Muscle of arm (tissue), 12 donors: ENCODE data around the gene LECT2. TPM values are rescaled to one million over a fixed set of nuclear protein-coding genes. Genes with fewer than 3 reads are reported as not detected.
A peak's percentile ranks its signal among the peaks of the same experiment; 100 is the strongest.

ENCODE experiments used
- DNase-seq: peaks from one replicate; pipeline ENCODE4 v3.0.0-alpha.2; 2013
- polyA plus RNA-seq, 12 donors: library from polyadenylated mRNA; unstranded; fragments of 120-200 nt; gene quantifications; one replicate each; pipeline ENCODE4 v1.2.1, GENCODE V29; 2013; ENCODE audit not compliant: insufficient read length in 12 of 12

LECT2 gene
- polyA plus RNA-seq, 12 donors, result 0.19 to 0.88 (median 0.19) TPM; not detected in 9

DNA sequence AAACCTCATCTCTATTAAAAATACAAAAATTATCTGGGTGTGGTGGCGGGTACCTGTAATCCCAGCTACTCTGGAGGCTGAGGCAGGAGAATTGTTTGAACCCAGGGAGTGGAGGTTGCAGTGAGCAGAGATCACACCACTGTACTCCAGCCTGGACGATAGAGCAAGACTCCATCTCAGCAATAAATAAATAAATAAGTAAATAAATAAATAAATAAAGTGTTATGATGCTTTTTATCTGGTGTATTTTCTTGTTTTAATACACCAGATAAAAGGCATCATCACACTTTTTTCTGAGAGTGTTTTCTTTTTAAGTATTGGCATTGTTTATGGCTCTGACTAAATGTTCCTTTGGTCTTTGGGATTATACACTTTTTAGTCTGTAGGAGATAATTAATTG is 24.2 kb upstream of the LECT2 start:
- DNase-seq, result no peak

DNA sequence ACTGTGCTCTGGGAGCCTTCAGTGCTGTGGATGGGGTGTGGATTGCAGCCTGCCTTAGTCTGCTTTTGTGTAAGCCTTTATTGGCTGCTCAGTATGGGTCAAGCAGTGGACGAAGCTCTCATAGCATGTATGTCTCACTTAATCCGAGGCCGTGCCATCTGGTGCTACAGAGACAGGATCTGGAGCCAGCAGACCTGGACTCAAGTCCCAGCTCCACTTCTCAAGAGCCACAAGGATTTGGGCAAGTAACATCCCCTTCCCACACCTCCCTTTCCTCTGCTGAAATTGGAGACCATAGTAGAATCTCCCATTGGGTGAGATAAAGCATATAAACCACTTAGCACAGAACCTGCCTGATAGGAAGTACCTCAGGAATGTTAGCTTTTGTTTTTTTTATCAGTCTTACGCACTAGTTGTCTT is 23.4 kb upstream of the LECT2 start:
- DNase-seq, result no peak

DNA sequence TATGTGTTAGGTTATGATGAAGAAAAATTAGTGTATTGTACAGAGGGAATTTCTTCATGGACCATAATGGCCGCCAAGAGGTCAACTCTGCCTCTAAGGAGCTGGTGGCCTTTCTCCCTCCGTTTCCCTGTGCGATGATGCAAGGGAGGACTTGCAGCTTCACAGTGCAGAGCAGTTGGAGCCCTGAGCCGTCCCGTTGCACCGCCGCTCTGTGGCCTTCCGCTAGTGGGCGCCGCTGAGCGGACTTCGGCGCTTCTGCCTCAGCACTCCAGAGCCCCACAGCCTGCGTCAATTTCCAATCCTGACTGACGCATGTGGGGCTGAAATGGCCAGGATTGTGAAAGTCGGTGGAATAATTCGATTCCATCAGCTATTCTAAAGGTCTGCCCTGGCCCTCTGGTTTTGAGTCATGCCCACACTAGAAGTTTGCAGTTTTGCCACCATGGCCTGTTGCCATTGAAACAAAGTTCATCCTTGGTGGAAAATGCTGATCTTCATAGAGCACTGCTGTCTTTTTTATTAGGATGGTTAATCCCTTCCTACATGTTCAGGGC is 22.7 kb upstream of the LECT2 start:
- no peak for DNase-seq

DNA sequence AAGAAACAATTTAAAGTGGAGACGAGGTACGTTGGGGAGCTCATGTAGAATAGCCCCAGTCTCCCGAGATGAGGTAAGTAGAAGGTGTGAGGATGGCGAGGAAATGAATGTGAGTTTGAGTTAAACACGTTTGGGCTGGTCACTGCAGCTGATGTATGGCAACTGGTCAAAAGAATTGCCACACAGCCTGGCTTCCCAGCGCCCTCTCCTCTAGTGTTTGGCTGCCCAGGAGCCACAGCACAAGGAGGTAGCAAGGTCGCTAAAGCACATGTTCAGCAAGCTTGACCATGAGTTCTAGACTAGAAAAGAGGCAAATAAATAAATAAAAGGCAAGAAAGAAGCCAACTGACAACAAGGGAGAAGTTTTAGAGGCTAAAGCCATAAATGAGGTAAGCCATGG is 21.4 kb upstream of the LECT2 start:
- DNase-seq, result no peak

GRCh38 chr5:135975122-135975521 is 20.3 kb upstream of the LECT2 start:
- DNase-seq, result no peak

GRCh38 chr5:135974021-135974600 is 19.3 kb upstream of the LECT2 start:
- no peak for DNase-seq

- DNase-seq, result no peak
Observed at GRCh38 chr5:135973323-135974020, 18.7 kb upstream of the LECT2 start.

DNA sequence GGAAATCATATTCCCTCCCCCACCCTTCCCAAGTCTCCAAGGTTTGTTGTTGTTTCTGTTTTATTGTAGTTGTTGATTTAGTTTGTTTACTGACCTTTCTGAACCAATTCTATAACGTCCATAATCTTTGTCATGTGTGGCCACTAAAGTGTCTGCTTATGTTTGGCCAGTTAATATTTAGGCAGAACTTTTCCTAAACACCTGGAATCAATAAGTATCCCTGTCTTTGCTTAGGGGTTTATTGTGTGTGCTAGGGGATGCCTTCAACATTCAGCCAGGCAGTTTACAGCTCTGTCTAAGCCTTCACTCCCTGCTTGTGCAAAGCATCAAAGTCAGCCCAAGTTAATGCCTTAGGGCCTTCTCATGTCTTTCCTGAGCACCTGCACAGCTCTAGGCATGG is 16.9 kb upstream of the LECT2 start:
- DNase-seq, result no peak

- DNase-seq, result no peak
Observed at GRCh38 chr5:135966790-135967189, 12.0 kb upstream of the LECT2 start.

DNA sequence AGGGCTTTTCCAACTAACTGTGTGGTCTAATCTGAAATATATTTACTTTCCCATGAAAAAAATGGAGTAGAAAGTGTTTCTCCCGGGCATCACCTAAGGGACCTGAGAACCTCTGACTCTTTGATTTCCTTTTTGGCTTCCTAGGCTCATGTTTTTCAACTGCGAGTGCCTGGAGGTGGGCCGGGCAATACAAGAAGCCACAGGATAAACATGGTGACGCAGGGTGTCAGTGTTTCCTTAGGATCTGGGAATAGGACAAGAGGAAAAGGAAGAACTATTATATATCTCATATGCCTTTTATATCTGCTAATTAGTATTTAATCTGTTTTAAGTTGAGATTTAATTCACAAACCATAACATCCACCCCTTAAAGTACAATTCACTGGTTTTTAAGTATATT is 11.4 kb upstream of the LECT2 start:
- DNase-seq, result no peak

DNA sequence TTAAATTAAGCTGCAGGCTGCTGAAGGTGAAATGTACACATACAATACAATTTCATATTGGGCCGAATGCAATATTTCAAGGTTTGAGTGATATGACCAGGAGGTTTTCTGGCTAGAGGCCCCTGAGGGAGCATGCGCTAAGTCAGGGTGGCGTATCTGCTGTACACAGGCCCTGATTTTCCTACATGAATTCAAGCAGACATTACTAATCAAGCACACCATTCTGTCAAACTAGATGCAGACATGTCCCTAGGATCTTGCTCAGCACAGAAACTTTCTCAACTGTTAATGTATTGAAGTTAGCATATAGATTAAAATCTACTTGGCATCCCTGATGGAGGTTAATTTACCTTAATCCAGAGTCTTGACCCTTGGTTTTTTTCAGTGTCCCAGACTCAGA is 10.7 kb upstream of the LECT2 start:
- no peak for DNase-seq

DNA sequence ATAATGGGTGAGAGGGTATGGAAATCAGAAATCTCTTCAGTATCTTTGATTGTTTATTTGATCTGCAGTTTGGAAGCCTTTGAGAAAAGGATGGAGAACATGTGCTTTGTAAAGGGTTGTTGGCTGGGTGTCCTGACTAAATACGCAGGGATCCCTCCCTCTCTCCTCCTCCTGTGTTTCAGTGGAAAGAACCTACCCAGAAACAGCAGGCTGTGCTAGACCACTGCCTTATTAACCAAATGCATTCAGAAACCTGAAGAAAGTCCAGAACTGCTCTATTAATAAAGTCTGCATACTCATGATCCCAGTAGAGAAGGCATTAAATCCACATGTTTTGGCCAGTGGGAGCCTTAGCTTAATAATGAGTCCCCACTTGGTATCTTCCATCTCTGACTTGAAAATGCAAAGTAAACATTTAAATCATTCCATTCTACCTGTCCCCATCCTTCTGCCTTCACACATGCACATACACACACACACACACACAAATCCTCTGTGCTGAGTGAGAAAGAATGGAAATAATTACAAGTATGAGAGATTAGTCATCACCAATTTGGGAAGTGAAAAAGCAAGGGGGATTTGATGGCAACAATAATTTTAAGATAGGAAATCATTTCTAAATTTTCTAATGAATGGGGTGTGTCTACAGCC is 10.0 kb upstream of the LECT2 start:
- DNase-seq, result peak; percentile 69

DNA sequence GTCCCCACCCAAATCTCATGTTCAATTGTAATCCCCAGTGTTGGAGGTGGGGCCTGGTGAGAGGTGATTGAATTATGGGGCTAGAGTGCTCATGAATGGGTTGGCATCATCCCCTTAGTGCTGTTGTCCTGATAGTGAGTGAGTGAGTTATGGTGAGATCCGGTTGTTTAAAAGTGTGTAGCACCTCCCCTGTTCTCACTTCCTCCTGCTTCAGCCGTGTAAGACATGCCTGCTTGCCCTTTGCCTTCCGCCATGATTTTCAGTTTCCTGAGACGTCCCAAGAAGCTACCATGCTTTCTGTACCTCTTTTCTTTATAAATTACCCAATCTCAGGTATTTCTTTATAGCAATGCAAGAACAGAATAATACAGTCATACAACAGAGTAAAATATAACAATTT is 742 bp upstream of the LECT2 start:
- no peak for DNase-seq

- DNase-seq, result no peak
Observed at GRCh38 chr5:135953850-135954249, 933 bp downstream of the LECT2 start.

- no peak for DNase-seq
Observed at GRCh38 chr5:135952683-135953082, 2.1 kb downstream of the LECT2 start.

DNA sequence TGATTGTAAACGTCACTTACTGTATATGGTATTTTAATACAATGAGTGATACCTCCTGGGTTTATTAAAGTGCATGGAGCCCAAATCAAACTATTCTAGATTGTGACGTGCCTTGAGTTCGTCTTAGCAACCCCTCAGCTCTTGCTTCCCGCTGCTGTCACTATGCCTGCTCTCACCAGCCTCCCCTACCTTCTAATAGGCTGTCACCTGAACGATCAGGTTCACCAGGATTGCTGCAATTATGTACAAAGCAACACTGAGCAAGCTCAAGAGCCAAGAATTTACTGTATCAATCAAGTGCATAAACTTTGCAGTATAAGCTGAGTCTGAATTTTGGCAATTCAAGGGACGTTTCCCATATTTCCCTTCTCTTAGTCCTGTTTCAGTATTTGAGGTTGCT is 3.0 kb downstream of the LECT2 start:
- DNase-seq, result no peak

DNA sequence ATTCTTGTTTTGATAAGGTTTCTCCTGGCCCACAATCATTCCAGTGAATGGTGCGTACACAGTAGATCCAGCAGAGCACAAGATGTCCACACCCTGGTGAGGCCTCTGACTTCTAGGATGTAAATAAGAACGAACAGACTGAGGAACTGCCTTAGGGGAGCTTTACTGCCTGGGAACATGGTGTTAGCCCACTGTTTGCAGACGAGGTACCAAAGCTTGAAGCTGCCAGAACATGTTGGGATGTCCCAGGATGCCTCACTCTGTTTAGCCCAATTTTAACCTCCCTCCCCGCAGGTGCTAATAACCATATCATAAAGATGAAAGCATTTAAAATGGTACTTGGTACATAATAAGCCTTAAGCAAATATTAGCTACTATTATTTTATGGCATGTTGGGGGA is 3.5 kb downstream of the LECT2 start:
- DNase-seq, result no peak

DNA sequence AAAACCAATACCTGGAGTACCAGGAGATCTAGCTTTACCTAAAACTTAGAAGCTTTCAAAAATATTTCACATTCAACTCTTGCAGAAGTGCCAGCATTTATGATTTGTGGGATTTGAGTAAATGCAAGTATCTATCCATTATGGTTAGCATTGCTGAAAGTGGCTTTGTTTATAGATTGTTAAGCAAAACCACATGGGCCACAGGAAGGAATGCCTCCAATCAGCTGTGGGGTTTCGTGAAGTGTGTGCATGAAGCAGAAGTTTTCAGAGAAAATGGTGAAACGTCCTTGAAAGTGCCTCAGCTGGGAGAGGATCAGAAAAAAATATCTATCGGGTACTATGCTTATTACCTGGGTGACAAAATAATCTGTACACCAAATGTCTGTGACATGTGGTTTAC is 4.2 kb downstream of the LECT2 start:
- no peak for DNase-seq

GRCh38 chr5:135944967-135945560 is 9.7 kb downstream of the LECT2 start:
- peak; percentile 84 for DNase-seq

DNA sequence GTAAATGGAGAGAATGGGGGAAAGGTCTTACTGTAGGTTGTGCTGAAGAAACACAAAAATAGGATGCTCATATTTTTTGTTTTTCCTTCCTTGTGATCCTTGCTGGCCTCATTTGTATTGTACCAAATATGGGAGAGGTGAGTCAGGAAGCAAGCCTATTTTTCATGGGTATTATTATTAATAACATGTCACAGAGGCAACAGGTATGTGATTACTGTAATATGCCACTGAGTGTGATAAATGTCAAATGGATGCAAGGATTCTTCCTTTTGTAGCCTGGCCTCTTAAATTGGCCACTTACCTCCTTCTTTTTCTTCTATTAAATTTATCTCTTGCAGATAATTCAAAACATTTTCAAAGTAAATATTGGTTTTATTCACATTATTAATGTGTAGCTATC is 10.2 kb downstream of the LECT2 start:
- no peak for DNase-seq

DNA sequence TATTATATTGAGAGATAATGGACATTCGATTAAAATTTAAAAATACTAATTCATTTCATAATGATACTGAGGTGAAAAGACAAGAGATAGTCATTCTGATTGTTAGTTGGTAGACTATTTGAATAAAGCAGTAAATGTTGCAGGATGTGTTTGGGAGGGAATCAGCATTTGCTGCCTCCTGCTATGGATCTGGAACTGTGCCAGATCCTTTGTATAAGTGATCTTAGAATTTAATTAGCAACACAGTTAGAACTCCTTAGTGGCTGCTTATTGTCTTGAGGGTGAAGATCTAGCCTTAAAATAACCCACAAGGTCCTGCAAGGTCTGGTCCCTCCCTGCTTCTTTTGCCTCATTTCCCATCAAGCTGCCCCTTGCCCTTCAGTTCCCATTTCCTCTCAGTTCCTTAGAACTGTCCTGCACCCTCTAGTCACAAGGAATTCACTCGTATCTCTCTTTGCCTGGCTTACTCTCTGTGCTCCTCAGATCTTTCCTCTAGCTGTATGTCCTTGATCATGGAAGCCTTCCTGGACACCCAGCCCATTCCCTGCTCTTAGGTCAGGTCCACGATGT is 12.5 kb downstream of the LECT2 start:
- no peak for DNase-seq

- DNase-seq, result no peak
Observed at GRCh38 chr5:135941711-135942110, 13.1 kb downstream of the LECT2 start.
